ENCODE data around the gene SPEN. TPM values are rescaled to one million over a fixed set of nuclear protein-coding genes. Genes with fewer than 3 reads are reported as not detected.

Gene SPEN
- total RNA-seq, 4 donors from 2014 or later = 44.0 to 83.3 (median 67.1) TPM

GRCh38 chr1:15966956-15967344 is 119.4 kb downstream of the SPEN start:
- no peak for TF ChIP-seq CTCF (IDR thresholded peaks at IDR 0.05; ENCODE audit: low read depth)

- TF ChIP-seq CTCF (IDR thresholded peaks at IDR 0.05; ENCODE audit: low read depth) = no peak
These were observed 120.7 kb downstream of the SPEN start for GRCh38 chr1:15968172-15968571.

GRCh38 chr1:15969321-15969880 is 121.9 kb downstream of the SPEN start:
- TF ChIP-seq CTCF (IDR thresholded peaks at IDR 0.05; ENCODE audit: low read depth) = no peak

- no peak for TF ChIP-seq CTCF (IDR thresholded peaks at IDR 0.05; ENCODE audit: low read depth)
These were observed 123.4 kb downstream of the SPEN start for GRCh38 chr1:15970911-15971310.

GRCh38 chr1:15972409-15972808 is 124.9 kb downstream of the SPEN start:
- no peak for TF ChIP-seq CTCF (IDR thresholded peaks at IDR 0.05; ENCODE audit: low read depth)

GRCh38 chr1:15973772-15974171 is 126.3 kb downstream of the SPEN start:
- TF ChIP-seq CTCF (IDR thresholded peaks at IDR 0.05; ENCODE audit: low read depth) = no peak

- TF ChIP-seq CTCF (IDR thresholded peaks at IDR 0.05; ENCODE audit: low read depth) = no peak
These were observed 127.3 kb downstream of the SPEN start for GRCh38 chr1:15974855-15975254.

All from subcutaneous adipose tissue (tissue), 4 donors.